HG03520 (cell line): ENCODE data around the gene GCHFR.
A peak's percentile ranks its signal among the peaks of the same experiment; 100 is the strongest.

Experiments used
- ATAC-seq: cut with Tn5 transposase; IDR thresholded peaks from one replicate; pipeline ENCODE4 v1.9.1; 2021; ENCODE audit warnings: mild to moderate bottlenecking, moderate library complexity; ENCODE audit not compliant: unreplicated experiment

The GCHFR gene

GRCh38 chr15:40775740-40776536 lies 12.1 kb downstream of the GCHFR start:
- no peak for ATAC-seq

GRCh38 chr15:40776537-40777141 lies 12.8 kb downstream of the GCHFR start:
- ATAC-seq = no peak

- ATAC-seq = no peak
These were observed 18.9 kb downstream of the GCHFR start for GRCh38 chr15:40782609-40783227.

- no peak for ATAC-seq
These were observed 21.3 kb downstream of the GCHFR start for GRCh38 chr15:40785164-40785563.

- ATAC-seq = no peak
These were observed 21.9 kb downstream of the GCHFR start for GRCh38 chr15:40785814-40786213.

- no peak for ATAC-seq
These were observed 23.5 kb downstream of the GCHFR start for GRCh38 chr15:40787344-40787841.

GRCh38 chr15:40787991-40788390 lies 24.1 kb downstream of the GCHFR start:
- ATAC-seq = no peak

GRCh38 chr15:40789119-40789518 lies 25.3 kb downstream of the GCHFR start:
- ATAC-seq = no peak

GRCh38 chr15:40789999-40790398 lies 26.1 kb downstream of the GCHFR start:
- ATAC-seq = no peak

- ATAC-seq = no peak
These were observed 26.9 kb downstream of the GCHFR start for GRCh38 chr15:40790718-40791117.

GRCh38 chr15:40792394-40792793 lies 28.5 kb downstream of the GCHFR start:
- no peak for ATAC-seq

- ATAC-seq = no peak
These were observed 29.5 kb downstream of the GCHFR start for GRCh38 chr15:40793216-40793989.

- no peak for ATAC-seq
These were observed 32.2 kb downstream of the GCHFR start for GRCh38 chr15:40796041-40796440.

GRCh38 chr15:40796512-40796911 lies 32.6 kb downstream of the GCHFR start:
- ATAC-seq = no peak

- ATAC-seq = no peak
These were observed 35.7 kb downstream of the GCHFR start for GRCh38 chr15:40799523-40799922.

GRCh38 chr15:40803076-40803475 lies 39.2 kb downstream of the GCHFR start:
- no peak for ATAC-seq

GRCh38 chr15:40803688-40804087 lies 39.8 kb downstream of the GCHFR start:
- no peak for ATAC-seq

GRCh38 chr15:40806672-40807027 lies 42.8 kb downstream of the GCHFR start:
- ATAC-seq = no peak

- peak; percentile 90 for ATAC-seq
These were observed 43.4 kb downstream of the GCHFR start, which contains the start of the genes DNAJC17 and ZFYVE19 for GRCh38 chr15:40807028-40807887. Gene DNAJC17 (minus strand): TSS chr15:40807473. CDS start chr15:40807446, 27 bp downstream. Gene ZFYVE19 (plus strand): TSS chr15:40807089. CDS start chr15:40807590, 501 bp downstream.

- no peak for ATAC-seq
These were observed 44.1 kb downstream of the GCHFR start for GRCh38 chr15:40807888-40808461.
